Kidney capillary endothelial cell (primary cell): ENCODE measurements around the gene MAK.
"Not testable (repeated sequence)": the region's sequence is repeated elsewhere in the genome, so short reads cannot be mapped to it uniquely, and the experiment has no call there.

Experiments
- DNase-seq: peaks from one replicate; pipeline ENCODE4 v3.0.0-alpha.2; 2018; ENCODE audit warnings: low spot score

The MAK gene

DNA sequence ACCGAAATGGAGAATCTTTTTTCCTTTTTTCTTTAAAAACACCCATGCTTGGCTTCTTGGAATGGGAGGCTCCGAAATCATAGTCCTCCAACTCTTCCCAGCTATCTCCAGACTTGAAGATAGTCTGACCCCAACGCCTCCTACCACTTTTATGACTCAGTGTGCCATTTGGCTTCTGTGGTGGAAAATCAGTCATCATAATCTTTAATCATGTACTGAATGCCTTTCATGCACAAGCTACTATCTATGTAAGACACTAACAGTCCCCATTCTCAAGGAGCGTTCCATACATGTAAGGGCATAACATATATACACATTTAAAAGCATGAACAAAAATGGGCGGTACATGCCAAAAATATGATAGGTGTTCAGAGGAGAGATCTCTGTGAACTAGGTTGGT lies 46.7 kb downstream of the MAK start:
- DNase-seq = no peak

DNA sequence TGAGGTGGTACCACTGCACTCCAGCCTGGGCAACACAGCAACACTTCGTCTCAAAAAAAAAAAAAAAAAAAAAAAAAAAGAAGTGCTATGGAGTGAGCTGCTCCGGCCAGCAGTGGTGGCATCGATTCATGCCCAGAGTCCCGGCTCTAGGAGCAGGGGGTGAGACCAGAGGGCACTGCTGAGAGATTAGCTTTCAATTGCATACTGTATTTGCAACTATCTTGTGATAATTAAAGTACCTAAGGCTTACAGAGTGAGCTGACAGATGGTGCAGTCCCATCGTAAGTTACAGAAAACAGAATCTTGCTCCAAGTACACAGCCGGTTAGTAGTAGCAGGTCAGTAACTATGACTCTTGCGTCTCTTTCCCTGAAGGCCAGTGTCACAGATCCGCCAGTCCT lies 59.3 kb downstream of the MAK start:
- DNase-seq = no peak

DNA sequence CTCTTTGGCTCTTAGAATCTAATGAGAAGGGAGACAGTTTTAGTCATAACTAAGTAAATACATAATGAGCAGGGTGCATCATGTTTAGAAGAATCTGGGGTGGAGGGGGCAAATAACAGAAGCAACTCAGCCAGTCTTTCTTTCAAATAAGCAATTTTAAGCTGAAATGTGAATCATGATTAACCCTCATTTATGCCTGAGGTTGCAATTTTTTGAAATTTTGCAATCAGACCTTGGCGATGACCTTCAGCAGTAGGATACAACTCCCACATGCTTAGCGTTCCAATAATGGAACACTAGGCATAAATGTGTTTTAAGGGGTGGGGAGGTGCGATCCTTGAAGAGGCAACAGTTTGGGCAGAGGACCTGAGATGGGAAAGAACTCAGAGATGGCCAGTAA lies 60.1 kb downstream of the MAK start:
- DNase-seq = no peak

DNA sequence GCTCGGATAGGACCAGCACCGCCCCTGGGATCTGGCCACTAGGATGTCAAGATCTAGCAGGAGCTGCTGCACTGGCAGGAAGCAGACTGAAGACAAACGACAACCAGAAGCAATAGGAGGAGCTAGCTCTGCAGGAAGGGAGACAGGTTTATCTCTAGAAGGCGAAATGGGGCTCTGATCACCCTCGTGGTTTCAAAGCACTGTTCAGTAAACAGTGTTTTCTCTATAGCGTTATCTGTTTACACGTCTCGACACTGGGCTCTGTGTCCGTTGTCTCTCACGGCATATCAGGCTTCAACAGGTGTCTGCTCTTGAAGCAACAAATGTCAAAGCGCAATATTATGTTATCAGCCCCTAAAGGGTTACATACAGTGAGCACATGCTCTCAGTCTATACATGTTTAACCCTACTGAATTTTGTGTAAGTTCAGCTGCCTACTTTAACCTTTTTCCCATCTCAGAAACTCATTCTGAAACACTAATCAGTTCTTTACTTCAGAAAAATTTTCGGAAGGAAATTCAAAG lies 66.9 kb downstream of the MAK start:
- DNase-seq = no peak

DNA sequence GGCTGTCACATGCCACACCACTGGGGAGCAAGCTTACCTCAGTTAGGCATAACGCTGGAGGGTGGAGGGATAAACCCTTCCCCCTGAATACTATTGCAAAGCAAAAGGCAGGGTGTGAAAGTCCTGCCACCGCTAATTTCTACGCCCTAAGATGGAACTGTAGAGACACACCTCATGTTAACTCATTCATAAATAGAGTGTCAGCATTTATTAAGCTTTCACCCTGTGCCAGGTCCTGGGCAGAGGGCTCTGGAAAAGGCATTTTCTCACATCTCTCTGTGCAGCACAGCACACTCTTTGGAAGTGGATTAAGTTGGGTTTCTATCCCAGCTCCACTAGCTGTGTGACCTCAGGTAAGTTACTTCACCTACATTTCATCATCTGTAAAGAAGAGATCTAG lies 68.9 kb downstream of the MAK start:
- no peak for DNase-seq

DNA sequence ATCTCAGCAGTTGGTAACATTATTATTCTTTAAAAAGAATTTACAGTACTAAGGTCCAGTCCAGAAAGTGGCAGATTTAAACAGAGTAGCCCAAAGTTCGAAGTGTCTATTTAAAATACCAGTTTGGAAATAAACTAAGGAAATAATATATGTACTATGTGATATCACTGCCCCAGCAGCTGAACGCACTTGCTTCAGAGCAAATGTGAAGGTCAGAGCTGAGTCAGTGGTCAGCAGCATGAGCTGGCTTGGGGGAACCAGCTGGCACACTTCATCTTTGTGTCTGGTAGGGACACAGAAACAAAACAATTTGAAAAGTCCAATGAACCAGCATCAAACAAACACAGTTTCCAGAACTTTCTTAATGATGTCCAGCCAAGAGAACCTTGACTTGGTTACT lies 75.3 kb downstream of the MAK start:
- DNase-seq = peak; percentile 7

DNA sequence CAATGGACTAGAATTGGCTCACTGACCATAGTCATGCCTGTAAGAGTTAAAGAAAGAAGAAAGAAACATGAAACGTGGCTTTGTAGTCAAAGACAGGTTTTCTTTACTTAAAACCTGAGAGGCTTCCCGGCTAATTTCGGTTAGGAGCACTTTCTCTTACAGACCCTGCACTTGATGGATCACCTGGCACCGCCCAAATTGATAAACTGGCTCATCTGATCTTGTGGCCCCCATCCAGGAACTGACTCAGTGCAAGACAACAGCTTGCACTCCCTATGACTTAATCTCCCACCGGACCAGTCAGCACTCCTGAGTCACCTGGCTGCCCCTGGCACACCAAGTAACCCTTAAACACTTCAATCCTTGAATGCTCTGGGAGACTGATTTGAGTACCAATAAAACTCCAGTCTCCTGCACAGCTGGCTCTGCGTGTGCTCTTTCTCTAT lies 78.4 kb downstream of the MAK start:
- peak; percentile 57 for DNase-seq

DNA sequence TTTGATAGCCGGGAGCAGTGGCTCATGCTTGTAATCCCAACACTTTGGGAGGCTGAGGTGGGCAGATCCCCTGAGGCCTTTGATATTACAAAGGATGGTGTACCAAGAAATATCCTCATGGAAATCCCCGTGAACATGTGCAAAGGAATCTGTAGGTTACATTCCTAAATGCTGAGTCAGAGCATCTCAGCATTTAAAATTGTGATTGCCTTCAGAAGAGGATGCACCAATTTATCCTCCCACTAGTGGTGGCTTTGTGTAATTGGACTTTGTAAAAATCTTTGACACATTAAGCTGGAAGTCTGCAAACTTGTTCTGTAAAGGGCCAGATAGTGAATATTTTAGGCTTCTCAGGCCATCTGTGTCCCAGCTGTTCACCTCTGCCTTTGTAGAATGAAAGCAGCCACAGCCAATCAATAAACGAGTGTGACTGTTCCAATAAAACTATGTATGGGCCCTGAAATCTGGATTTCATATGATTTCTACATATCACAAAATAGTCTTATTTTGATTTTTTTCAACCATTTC lies 79.0 kb downstream of the MAK start:
- DNase-seq = peak; percentile 92

DNA sequence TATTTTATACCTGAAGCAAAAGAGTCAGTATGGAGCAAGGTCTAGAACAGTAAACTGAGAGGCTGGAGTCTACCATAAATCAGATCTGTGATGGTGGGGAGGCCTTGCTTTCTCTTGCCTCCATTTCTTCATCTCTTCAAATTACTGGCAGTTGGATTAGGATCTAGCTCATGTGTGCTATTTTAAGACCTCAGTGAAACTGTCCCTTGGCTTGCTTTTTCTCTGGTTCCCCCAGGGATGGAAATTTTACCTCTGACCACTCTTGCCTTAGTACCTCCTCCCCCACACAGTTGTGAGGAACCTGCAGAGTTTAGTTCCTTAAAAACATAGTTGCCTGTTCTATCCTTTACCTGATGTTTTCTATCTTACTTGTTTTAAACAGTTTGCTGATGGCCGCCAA lies 82.3 kb downstream of the MAK start:
- DNase-seq = no peak

DNA sequence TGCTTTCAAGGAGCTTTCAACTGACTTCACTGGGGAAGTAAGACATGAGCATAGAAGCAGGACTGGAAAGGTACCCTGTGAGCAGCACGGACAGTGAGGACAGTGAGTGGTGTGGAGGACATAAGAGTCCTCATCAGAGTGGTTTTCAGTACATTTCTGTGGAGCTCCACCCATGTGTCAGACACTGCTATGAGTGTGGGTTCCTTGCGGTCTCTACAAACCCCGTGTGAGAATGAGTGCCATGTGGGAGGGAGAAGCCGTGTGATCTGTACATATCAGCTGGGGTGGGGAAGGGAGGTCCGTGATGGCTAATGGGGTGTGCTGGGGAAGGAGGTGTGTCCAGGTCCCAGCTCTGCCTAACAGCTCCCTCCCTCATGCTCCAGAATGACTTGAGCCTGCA lies 86.6 kb downstream of the MAK start:
- not testable (repeated sequence) for DNase-seq

DNA sequence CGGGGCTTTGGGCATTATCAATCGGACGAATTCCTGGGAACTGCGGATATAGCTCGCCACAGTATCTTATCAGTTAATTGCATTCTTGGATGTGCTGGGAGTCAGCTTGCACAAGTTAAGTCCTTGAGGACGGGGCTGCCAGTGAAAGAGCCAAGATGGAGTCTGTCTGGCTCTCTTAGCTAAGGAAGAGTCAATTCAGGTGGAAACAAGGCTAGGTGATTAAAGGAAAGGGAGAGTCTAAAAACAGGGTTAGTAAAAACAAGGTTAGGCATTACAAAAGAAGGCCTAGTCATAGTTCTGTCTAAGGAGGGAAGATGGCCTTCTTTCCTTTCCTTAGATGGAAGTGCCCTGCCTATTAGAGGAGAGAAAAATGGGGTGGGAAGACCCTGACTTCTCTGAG lies 87.8 kb downstream of the MAK start:
- not testable (repeated sequence) for DNase-seq

DNA sequence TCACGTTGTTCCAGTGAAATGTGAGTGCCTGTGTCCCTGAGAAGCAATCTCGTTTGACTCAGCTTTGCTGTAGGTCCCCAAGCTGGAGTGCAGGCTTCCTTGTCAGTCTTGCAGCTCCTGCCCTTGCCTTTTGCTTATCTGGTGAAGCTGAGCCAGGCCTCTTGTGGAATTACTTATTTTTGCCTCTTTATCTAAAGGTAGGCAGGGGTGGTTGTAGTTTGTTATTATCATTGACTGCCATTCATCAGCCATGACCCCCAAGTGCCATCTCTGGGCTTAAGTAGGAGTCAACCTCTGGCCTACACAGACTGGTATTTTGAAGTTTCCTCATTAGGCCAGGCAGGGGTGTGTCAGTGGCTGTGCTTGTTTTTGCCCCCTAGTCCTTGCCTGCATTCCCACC lies 88.6 kb downstream of the MAK start:
- no peak for DNase-seq

DNA sequence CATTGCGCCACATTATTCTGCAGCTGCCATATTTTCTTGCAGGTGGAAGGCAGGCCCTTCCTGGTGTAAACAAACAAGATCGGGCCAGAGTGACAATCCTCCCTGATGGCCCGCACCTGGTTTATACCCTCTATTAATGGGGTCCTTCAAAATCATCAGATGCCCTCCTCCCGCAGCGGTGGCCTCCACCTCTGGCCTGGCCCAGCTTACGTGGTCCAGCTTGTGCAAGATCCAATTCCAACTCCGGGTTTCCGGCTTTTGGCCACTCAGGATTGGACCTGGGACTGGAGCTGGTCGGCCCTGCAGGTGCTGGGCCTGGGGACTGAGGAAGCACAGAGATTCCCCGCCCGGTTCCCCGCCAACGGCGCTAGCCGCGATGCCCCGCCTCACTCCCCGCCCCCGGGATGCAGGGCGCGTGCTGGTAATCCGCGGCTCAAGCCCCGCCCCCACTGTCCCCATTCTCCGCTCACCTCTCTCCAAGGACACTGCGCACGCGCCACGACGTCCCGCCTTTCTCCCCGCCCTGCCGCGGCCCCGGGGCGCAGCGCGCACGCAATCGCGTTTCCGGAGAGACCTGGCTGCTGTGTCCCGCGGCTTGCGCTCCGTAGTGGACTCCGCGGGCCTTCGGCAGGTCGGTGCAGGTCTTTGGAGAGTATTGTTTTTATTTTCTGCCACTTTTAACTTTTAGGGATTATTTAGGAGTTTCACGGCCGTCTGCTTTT lies 90.9 kb downstream of the MAK start, which contains the start of gene TMEM14B:
TMEM14B (plus strand) TSS at position 555 of the 722 bp plus-strand sequence. CDS start 1,441 bp downstream, outside the sequence.
- DNase-seq = peak; percentile 95

DNA sequence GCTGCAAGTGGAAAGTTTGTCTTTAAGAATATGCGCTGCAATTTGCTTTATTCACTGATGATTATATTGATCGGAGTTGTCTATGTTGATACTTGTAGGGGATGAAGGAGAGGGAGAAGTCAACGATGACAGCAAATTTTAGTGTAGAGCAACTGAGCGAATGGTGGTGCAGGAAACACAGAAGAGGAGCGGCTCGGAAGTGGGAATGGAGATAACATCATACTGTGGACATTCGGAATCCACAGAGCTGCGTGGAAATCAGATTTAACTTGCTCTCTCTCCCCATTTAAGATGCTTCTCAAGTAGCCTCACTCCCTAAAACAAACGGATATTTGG lies 91.5 kb downstream of the MAK start:
- no peak for DNase-seq

DNA sequence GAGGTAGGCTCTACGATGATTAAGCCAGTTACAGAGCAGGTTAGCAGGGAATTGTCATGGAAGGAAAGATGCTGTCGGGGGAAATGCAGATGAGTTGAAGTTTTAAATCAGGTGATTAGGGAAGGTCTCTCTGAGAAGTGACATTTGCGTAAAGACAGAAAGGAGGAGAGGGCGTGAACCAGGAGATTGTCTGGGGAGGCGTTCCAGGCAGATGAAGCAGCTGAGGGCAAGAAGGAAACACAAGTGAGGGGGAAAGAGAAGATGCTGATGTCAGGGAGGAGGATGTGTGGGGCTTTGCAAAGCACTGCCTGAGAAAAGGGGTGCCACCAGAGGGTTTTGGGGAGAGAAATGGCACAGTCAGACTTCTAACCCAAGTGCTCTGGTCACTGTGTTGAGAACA lies 93.2 kb downstream of the MAK start:
- DNase-seq = no peak

DNA sequence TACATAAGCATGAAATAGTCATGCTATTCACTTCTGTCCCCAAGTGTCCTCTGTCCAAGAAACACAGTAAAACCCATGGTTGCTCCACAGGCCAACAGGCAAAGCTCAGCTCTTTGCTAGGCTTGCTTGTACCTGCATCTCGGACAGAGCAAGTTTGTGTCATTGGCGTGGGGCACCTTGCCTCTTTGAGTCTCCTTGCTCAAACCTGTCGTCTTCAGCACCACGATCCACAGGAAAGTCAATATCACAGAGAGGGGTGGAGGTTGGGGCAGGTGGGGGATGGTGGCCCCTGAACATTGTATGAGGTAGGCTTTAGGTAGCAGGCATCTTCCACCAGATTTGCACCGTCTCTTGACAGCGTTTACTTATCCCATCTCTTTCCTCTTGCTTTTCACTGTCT lies 94.8 kb downstream of the MAK start:
- no peak for DNase-seq

DNA sequence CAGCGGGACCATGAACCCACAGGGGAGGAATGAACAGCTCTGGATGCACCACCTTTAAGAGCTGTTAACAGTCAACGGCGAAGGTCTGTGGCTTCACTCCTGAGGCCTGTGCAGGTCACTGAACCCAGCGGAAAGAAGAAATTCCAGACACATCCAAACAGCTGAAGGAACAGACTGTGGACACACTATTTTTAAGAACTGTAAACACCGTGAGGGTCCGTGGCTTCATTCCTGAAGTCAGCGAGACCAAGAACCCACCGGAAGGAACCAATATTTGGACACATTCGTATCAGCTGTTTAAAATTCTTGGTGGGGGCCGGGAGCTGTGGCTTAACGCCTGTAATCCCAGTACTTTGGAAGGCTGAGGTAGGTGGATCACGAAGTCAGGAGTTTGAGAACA lies 96.1 kb downstream of the MAK start:
- DNase-seq = no peak

DNA sequence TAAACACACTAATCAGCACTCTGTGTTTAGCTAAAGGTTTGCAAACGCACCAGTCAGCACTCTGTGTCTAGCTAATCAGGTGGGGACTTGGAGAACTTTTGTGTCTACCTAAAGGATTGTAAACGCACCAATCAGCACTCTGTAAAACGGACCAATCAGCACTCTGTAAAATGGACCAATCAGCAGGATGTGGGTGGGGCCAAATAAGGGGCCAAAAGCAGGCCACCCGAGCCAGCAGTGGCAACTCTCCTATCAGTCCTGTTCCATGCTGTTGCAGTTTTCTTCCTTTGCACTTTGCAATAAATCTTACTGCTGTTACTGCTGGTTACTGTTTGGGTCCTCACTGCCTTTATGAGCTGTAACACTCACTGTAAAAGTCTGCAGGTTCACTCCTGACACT lies 96.7 kb downstream of the MAK start:
- not testable (repeated sequence) for DNase-seq

DNA sequence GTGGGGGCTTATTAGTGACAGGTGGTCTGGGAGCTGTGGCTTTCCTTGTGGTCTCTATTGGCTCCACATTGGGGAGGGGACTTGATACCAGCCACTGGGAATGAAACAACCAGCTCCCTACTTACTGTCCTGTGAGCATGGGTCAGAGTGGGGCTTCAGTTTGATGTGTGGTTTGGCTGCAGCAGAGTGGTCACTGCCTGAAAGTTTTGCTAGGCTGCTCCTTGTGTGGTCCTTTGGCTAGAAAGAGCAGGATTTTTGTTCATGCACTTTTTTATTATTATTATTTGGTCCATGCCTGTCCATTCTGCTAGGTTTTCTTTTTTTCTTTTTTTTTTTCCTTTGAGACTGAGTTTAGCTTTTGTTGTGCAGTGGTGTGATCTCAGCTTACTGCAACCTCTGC lies 98.3 kb downstream of the MAK start:
- DNase-seq = no peak

DNA sequence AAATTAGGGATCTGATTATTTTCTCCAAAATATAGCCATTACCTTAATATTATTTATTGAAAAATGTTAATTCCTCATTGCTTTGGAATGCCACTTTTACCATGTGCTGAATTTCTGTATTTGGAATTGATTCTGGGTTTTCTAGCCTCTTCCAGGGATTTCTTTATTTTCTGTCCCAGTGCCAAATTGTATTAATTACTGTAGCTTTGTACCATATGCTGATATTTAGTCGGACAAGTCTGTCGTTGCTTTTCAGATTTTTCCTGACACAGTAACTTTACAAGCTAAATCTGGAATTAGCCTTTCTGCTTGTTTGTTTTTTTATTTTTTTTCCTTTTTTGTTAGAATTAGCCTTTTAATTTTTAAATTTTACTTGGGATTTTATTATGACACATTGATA lies 101.6 kb downstream of the MAK start:
- no peak for DNase-seq

DNA sequence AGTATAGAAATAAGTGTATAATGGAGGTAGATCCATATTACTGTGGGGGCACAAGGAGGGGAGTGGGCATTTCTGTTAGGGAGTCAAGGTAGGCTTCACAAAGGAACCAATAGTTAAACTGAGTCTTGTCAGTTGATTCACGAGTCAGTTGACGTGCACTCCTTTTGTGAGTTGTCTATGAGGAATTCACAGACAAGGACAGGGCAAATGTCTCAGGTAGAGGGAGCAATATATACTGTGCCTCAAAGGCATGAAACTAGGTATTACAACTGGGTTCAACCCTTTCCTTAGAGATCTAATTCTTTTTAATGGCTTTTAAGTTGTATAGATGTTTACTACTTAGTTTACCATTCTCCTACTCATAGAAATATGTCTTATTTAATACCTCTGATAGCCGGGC lies 104.5 kb downstream of the MAK start:
- no peak for DNase-seq

DNA sequence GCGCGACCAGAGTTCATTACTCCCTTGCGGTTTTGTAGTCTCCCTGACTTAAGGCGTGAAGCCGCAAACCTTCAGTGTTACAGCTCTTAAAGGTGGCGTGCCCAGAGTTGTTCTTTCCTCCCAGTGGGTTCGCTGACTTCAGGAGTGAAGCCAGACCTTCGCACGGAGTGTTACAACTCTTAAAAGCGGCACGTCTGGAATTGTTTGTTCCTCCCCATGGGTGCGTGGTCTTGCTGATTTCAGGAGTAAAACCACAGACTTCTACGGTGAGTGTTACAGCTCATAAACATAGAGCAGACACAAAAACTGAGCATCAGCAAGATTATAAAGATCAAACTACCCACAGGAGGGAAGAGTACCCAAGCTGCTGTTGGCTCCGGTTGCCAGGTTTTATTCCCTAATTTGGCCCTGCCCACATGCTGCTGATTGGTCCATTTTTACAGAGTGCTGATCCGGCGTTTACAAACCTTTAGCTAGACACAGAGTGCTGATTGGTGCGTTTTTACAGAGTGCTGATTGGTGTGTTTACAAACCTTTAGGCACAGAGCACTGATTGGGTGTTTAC lies 105.1 kb downstream of the MAK start:
- DNase-seq = no peak

DNA sequence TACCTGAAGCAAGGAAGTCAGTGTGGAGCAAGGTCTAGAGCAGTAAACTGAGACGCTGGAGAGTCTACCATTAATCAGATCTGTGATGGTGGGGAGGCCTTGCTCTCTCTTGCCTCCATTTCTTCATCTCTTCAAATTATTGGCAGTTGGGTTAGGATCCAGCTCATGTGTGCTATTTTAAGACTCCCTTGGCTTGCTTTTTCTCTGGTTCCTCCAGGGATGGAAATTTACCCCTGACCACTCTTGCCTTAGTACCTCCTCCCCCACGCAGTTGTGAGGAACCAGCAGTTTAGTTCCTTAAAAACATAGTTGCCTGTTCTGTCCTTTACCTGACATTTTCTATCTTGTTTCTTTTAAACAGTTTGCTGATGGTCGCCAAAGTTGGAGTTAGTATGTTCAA lies 108.1 kb downstream of the MAK start:
- no peak for DNase-seq

DNA sequence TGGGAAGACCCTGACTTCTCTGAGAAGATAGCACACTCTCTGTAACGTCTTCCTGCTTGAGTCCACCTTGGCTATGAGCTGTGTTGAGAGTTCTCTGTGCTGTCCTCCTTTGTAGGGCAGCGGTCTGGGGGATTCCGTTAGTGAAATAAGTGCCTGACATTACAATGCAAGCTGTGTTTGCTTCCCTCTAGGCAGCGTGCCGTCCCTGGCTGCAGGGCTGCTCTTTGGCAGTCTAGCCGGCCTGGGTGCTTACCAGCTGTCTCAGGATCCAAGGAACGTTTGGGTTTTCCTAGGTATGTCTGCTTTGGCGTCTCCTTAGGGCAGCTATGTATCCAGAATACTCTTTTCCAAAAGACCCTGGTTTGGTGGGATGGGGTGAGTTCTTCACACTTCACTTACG lies 112.6 kb downstream of the MAK start:
- no peak for DNase-seq
